SU-DHL-6 (cell line): ENCODE measurements around the gene C19orf18.
"Not testable (repeated sequence)": the region's sequence is repeated elsewhere in the genome, so short reads cannot be mapped to it uniquely, and the experiment has no call there.

Experiments
- H2AFZ ChIP-seq: fragments of 200-600 bp; sonication (generic); 2 replicates; pipeline ENCODE4 v1.6.1; 2014; ENCODE audit warnings: low read depth, mild to moderate bottlenecking, moderate library complexity, mixed read lengths, antibody characterized with exemption, low read length; ENCODE audit not compliant: severe bottlenecking
- H3F3A ChIP-seq: fragments of 200-600 bp; shearing (Covaris generic); 2 replicates; pipeline ENCODE4 v1.6.0; 2016; ENCODE audit warnings: antibody characterized with exemption, mild to moderate bottlenecking; ENCODE audit not compliant: insufficient read depth
- H3K27ac ChIP-seq: fragments of 200-600 bp; sonication (generic); 2 replicates; pipeline ENCODE4 v1.5.1; 2016; ENCODE audit warnings: low read depth, mild to moderate bottlenecking, low read length, moderate library complexity, mixed read lengths
- H3K27me3 ChIP-seq: fragments of 200-600 bp; sonication (generic), shearing (Covaris generic); 2 replicates; pipeline ENCODE4 v1.6.0; 2014; ENCODE audit warnings: mild to moderate bottlenecking, low read length
- H3K36me3 ChIP-seq: fragments of 200-600 bp; sonication (generic); 2 replicates; pipeline ENCODE4 v1.6.1; 2014; ENCODE audit warnings: mild to moderate bottlenecking, low read length, mixed read lengths
- H3K4me2 ChIP-seq: fragments of 300-600, 200-600 bp; shearing (Covaris generic), sonication (generic); 2 replicates; pipeline ENCODE4 v1.6.0; 2014; ENCODE audit warnings: low read length, low read depth, mild to moderate bottlenecking; ENCODE audit not compliant: poor library complexity, severe bottlenecking
- H3K4me3 ChIP-seq: fragments of 200-600 bp; sonication (generic); 2 replicates; pipeline ENCODE4 v1.5.1; 2014; ENCODE audit warnings: antibody characterized with exemption, low read length, mild to moderate bottlenecking, mixed read lengths; ENCODE audit not compliant: insufficient read depth, poor library complexity, severe bottlenecking
- H3K79me2 ChIP-seq: fragments of 200-600 bp; sonication (generic); 2 replicates; pipeline ENCODE4 v1.6.1; 2014; ENCODE audit warnings: mild to moderate bottlenecking, low read length, moderate library complexity; ENCODE audit not compliant: insufficient read depth
- H3K9ac ChIP-seq: fragments of 200-600 bp; sonication (generic); 2 replicates; pipeline ENCODE4 v1.7.0; 2014; ENCODE audit warnings: mild to moderate bottlenecking, low read length
- H3K9me2 ChIP-seq: fragments of 200-600 bp; sonication (generic); replicated peaks from 2 replicates; pipeline ENCODE4 v1.6.1; 2014; ENCODE audit warnings: low read length; ENCODE audit not compliant: insufficient read depth
- H3K9me3 ChIP-seq: fragments of 200-600 bp; sonication (generic); 2 replicates; pipeline ENCODE4 v1.6.1; 2014; ENCODE audit warnings: low read length, mixed read lengths; ENCODE audit not compliant: insufficient read depth
- H4K20me1 ChIP-seq: fragments of 200-600 bp; sonication (generic); 2 replicates; pipeline ENCODE4 v1.6.1; 2014; ENCODE audit warnings: low read depth, mild to moderate bottlenecking, antibody characterized with exemption, low read length, moderate library complexity, mixed read lengths
- CTCF ChIP-seq: fragments of 200-600 bp; sonication (generic); IDR thresholded peaks from one replicate; pipeline ENCODE4 v1.5.1; 2017; ENCODE audit warnings: antibody characterized with exemption, mild to moderate bottlenecking, low read length, moderate library complexity; ENCODE audit not compliant: insufficient read depth, poor library complexity, severe bottlenecking
- EZH2phosphoT487 ChIP-seq: fragments of 200-600 bp; sonication (generic), shearing (Covaris generic); conservative IDR thresholded peaks from 2 replicates; pipeline ENCODE4 v1.6.1; 2018; ENCODE audit warnings: mild to moderate bottlenecking, antibody characterized with exemption, low read length, moderate library complexity, mixed read lengths

C19orf18 gene

GRCh38 chr19:57916168-57916995 lies 58.0 kb downstream of the C19orf18 start, which contains the start of gene ZNF417:
Gene ZNF417, minus strand, starts transcription at chr19:57916592. Its CDS starts 181 bp downstream, at chr19:57916411.
- Histone ChIP-seq H3K9ac (peak within 1 kb of the TSS; percentile 62), H3K79me2 (peaks cover 26% of the 10 kb centered on the region), H3K4me2 (peak within 1 kb of the TSS; percentile 58), H2AFZ (peak within 1 kb of the TSS; percentile 94), H3K4me3 (peak within 1 kb of the TSS; percentile 82)
- TF ChIP-seq CTCF = peak; percentile 11
- not testable (repeated sequence) for H3K27me3 ChIP-seq, H3K36me3 ChIP-seq, H3K27ac ChIP-seq, H4K20me1 ChIP-seq, H3K9me3 ChIP-seq, H3F3A ChIP-seq, H3K9me2 ChIP-seq

GRCh38 chr19:57914531-57914930 lies 59.8 kb downstream of the C19orf18 start:
- Histone ChIP-seq H3K27ac (no peak overlapping the region), H3K9ac (no peak overlapping the region), H3K4me2 (no peak overlapping the region), H3K79me2 (peaks cover 26% of the 10 kb centered on the region), H3F3A (no peaks in the 10 kb centered on the region), H3K4me3 (no peak overlapping the region), H3K9me3 (no peaks in the 10 kb centered on the region), H3K9me2 (no peaks in the 10 kb centered on the region), H3K36me3 (0 out of 2 replicates have a peak, but pooled peaks cover 4% of the 10 kb centered on the region), H4K20me1 (no peaks in the 10 kb centered on the region), H3K27me3 (no peaks in the 10 kb centered on the region), H2AFZ (no peak overlapping the region)
- TF ChIP-seq CTCF = no peak
- no peak for TF ChIP-seq EZH2phosphoT487
